Testis (tissue), 2 donors: ENCODE data around the gene COMP.

ENCODE experiments used
- CTCF ChIP-seq, 3 experiments: fragments of 450-650 bp in 2 of 3; fragments of 200-600 bp in 1 of 3; sonication (generic) in 1 of 3; IDR thresholded peaks; one replicate each; pipeline ENCODE4 v1.5.1; 2016 to 2019; ENCODE audit warnings: antibody characterized with exemption in 3 of 3, mild to moderate bottlenecking in 2 of 3, moderate library complexity in 1 of 3
- POLR2A ChIP-seq: fragments of 450-650 bp; IDR thresholded peaks from one replicate; pipeline ENCODE4 v1.6.1; 2017; ENCODE audit warnings: antibody characterized with exemption, mild to moderate bottlenecking, moderate library complexity

- TF ChIP-seq CTCF (IDR thresholded peaks at IDR 0.05) (no peak), POLR2A (no peak)
Measured at GRCh38 chr19:18761531-18762110, 29.5 kb downstream of the COMP start.
